ENCODE data around the gene ZFAND4.
"Not testable (repeated sequence)": the region's sequence is repeated elsewhere in the genome, so short reads cannot be mapped to it uniquely, and the experiment has no call there.

Gene ZFAND4

DNA sequence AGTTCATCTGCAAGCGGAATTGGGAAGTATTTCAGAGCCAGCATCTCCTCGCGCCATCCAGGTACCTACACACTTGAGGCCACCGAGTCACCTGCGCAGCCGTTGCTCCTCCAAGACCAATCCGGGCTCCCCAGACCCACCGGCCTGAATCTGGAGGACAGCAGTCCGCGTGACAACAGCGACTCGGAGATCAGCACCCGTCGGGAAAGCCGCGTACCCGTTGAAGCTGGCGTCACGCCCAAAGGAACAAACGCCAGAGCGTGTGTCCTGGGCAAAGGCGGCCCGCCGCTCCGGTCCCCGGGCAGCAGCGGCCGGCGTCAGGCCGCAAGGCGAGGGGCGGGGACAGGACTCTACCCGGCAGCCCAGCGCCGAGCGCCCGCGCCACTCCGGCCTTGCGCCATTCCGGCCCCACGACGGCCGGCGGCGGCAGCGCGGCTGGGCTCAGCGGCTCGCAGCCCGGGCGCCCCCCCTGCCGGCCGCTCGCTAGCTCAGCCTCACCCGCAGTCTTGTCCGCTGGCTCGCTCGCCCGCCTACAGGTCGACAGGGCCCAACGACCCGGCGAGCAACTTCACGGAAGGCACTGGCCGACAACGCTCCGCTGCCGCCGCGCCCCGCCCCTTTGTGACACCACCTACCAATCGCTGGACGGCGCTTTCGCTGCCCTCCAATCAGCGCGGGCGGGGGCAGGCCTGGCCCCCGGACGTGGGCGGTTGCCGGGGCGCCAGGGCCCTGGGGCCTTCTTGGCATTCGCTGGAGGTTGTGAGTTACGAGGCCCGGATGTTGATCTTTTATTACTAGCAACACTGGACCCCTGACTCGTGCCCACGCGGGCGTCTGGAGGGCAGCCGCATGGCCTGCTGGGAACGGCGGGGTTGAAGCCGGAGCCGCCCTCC is at the start of gene ZFAND4:
Gene ZFAND4 (minus strand): TSS at position 592 of the 893 bp plus-strand sequence. CDS start 9,047 bp downstream, outside the sequence.
- peak; percentile 83 to 89 for DNase-seq

GRCh38 chr10:45721503-45721902 is 48.9 kb upstream of the ZFAND4 start:
- not testable (repeated sequence) for DNase-seq

DNA sequence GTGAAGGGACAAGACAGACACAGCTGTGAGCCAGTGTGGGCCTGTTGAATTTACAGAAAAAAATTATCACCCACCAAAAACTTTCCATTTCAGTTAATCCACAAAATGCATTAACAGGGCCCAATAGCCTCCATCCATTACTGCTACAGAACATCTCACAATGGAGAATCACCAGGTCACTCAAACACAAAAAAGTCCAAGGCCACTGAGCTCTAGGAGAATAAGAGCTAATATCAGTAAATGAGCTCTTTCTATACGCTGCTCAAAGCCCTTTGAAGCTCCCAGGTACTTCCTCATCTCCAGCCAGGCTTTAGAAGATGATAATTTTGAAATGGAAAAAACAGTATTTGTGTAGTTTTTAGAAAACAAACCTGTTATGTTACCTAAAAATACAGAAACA is 45.1 kb upstream of the ZFAND4 start:
- not testable (repeated sequence) for DNase-seq

DNA sequence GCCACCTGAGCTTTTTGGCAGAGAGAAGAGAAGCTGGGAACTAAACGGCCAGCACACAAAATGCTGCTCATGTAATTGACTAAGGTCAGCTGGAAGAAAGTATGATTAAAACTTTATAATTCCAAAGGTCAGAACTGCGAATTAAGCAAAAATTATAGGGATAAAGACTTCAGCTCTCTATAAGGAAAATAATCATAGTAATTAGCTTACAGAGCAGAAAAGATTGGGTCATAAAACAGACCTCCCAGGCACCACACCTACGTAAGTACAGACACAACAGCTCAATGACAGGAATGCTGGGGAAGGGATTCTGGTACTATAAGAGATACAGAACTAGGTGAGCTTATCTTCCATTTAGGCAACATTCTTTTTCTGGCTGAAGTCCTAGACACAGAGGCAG is 44.5 kb upstream of the ZFAND4 start:
- DNase-seq, result not testable (repeated sequence)

DNA sequence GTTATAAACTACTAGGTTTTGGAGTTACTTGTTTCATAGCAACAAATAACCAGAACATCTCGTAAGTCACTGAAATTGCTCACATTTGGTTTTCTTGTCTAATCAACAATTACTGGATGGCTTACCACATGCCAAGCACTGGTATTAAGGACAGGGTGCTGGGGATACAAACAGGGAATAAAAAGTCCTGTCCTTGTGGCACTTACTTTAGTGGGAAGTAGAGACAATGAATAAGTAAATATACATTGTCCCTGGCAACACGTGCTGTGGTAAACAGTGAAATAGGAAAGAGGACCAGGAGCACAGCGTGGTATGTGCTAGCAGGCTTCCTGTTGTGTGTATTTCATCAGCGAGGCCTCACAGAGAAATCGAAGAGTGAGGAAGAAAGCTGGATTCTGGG is 38.7 kb upstream of the ZFAND4 start:
- not testable (repeated sequence) for DNase-seq

DNA sequence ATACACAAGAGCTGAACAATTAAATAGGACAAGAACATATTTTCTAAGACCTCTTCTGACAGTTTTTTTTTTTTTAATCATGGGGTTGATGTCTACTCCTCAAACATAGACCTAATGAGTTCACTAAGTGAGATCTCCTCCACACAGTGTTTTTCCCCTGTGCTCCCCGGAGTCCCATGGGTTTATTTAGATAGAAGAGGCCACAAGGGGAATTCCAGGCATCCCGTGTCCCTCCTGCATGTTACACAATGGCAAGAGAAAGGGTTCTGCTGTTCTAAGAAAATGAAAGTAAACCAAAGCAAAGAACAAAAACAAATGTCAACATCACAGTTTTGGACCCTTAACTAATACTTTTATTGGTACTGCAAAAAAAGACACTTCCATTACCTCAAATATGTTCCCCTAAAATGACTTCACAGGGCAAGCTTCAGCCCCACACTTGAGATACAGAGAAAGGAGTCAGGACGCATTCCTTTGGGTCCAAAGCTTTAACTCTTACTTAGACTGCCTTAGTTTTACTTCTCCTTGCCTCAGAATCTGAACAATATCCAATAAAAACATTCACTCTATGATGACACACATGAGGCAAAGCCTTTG is 37.7 kb upstream of the ZFAND4 start:
- not testable (repeated sequence) for DNase-seq

GRCh38 chr10:45678467-45678866 is 5.9 kb upstream of the ZFAND4 start:
- DNase-seq, result not testable (repeated sequence)

GRCh38 chr10:45675388-45675787 is 2.8 kb upstream of the ZFAND4 start:
- no peak for DNase-seq

GRCh38 chr10:45673074-45673648 is 589 bp upstream of the ZFAND4 start:
- DNase-seq, result no peak

- not testable (repeated sequence) for DNase-seq
Observed at GRCh38 chr10:45671300-45671699, 1.3 kb downstream of the ZFAND4 start.

DNA sequence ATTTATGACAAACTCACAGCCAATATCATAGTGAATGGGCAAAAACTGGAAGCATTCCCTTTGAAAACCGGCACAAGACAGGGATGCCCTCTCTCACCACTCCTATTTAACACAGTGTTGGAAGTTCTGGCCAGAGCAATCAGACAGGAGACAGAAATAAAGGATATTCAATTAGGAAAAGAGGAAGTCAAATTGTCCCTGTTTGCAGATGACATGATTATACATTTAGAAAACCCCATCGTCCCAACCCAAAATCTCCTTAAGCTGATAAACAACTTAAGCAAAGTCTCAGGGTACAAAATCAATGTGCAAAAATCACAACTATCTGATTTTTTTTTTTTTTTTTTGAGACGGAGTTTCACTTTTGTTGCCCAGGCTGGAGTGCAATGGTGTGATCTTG is 2.7 kb downstream of the ZFAND4 start:
- not testable (repeated sequence) for DNase-seq

DNA sequence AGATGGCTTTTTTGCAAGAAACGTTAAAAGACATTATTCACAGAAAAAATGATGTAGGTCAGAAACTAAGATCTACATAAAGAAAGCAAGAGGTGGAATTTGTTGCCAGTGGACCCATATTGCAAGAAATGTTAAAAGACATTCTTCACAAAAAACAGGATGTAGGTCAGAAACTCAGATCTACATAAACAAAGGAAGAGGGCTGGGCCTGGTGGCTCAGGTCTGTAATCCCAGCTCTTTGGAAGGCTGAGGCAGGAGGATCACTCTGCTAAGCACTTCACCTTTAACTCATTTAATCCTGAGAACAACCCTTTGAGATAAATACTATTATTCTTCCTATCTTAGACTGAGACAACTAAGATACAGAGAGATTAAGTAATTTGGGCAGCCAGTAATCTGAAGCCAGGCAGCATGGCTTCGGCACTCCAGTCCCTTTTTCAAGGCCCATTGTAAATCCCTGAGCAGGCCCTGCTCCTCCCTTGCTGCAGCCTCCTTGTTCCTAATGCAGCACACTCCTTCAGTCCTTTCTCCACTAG is 11.6 kb downstream of the ZFAND4 start:
- no peak for DNase-seq

DNA sequence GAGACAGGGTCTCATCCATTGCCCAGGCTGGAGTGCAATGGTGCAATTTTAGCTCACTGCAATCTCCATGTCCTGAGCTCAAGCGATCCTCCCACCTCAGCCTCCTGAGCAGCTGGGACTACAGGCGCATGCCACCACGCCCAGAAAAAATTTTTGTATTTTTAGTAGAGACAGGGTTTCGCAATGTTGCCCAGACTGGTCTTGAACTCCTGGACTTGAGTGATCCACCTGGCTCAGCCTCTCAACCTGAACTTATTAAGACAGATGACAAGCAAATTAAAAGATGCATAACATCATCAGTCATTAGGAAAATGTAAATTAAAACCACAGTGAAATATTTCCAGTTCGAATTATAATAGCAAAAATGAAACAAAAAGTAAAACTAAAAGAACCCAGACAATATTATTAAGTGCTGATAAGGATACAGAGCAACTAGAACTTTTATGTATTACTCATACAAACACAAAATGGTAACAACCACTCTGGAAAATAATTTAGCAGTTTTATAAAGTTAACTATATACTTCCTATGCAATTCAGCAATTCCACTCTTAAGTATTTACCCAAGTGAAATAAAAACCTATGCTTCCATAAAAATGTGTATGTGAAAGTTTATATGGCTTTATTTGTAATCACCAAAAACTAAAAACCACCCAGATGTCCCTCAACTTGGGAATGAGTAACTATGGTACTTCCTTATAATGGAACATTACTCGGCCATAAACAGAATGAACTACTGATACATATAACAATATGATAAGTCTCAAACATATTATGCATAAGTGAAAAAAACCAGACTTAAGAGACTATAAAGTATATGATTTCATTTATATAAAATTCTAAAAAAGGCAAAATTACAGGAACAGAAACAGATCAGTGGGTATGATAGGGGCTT is 15.3 kb downstream of the ZFAND4 start:
- DNase-seq, result no peak

DNA sequence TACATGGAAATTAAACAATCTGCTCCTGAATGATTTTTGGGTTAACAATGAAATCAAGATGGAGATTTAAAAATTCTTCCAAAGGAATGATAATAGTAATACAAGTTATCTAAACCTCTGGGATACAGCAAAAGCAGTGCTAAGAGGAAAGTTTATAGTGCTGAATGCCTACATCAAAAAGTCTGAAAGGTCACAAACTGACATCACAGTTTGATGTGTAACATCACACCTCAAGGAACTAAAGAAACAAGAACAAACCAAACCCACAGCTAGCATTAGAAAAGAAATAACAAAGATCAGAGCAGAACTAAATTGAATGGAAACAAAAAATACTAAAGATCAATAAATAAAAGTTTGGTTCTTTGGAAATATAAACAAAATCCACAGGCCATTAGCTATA is 17.4 kb downstream of the ZFAND4 start:
- DNase-seq, result no peak

DNA sequence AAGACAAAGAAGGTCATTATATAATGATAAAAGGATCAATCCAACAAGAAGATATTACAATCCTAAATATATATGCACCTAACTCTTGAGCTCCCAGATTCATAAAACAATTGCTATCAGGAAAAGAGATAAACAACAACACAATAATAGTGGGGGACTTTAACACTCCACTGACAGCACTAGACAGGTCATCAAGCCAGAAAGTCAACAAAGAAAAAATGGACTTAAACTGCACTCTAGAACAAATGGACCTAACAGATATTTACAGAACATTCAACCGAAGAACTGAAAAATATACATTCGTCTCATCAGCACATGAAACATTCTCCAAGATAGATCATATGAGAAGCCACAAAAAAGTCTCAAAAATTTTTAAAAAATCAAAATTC is 17.8 kb downstream of the ZFAND4 start:
- not testable (repeated sequence) for DNase-seq

- no peak for DNase-seq
Observed at GRCh38 chr10:45653454-45653853, 19.1 kb downstream of the ZFAND4 start.

DNA sequence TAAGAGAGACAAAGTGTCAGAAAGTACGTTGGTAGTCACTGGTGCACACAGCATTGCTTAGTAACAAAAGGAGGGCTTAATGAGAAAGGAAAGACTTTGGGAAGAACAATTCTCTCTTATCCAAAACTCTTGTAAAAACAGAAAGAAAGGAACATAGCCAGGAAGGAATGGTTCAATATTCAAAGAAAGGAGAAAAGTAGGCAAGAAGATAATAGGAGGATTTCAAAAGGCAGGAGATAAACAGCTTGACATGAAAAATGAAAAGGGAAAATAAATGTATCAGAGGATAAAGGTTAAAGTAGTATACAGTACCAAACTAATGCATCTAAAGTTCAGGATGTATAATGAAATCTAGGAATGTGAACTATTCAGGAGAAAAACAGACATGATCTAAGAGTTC is 20.1 kb downstream of the ZFAND4 start:
- DNase-seq, result no peak

GRCh38 chr10:45649296-45649695 is 23.3 kb downstream of the ZFAND4 start:
- no peak for DNase-seq

DNA sequence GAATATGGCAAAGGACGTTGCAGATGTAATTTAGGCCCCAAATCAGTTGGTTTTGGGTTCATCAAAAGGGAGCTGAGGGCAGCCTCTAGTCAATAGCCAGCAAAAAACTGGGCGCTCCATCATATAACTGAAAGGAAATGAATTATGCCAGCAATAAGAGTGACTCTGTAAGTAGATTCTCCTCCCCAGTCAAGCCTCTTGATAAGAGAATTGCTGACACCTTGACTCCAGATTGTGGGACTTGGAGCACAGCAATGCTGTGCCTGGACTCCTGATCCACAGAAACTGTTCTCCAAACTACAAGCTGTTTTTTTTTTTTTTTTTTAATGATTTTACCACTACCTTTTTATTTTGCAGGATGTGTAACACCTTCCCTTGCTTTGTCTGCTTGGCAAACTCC is 25.5 kb downstream of the ZFAND4 start:
- no peak for DNase-seq

GRCh38 chr10:45646384-45647050 is 26.1 kb downstream of the ZFAND4 start:
- no peak for DNase-seq

- DNase-seq, result no peak
Observed at GRCh38 chr10:45644527-45644926, 28.0 kb downstream of the ZFAND4 start.

DNA sequence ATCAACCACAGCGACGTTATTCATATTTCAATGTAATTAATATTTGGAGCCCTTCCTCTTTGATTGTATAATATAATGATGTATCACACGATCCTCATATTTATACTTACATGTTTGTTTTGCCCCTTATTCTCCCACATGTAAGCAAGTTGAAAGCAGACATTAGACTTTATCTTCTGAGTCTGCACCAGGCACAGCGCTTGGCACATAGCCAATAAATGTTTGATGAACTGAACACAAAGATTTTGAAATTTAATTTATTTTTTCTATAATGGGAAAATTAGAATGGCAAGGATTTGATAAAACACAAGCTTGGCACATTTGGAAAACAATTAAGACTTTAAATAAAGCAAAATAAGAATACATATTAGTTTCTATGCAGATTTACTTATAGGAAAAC is 31.6 kb downstream of the ZFAND4 start:
- DNase-seq, result no peak

All from SW 1271 (cell line).